ENCODE measurements around the gene SHD.
"Not testable (repeated sequence)": the region's sequence is repeated elsewhere in the genome, so short reads cannot be mapped to it uniquely, and the experiment has no call there.

The SHD gene

DNA sequence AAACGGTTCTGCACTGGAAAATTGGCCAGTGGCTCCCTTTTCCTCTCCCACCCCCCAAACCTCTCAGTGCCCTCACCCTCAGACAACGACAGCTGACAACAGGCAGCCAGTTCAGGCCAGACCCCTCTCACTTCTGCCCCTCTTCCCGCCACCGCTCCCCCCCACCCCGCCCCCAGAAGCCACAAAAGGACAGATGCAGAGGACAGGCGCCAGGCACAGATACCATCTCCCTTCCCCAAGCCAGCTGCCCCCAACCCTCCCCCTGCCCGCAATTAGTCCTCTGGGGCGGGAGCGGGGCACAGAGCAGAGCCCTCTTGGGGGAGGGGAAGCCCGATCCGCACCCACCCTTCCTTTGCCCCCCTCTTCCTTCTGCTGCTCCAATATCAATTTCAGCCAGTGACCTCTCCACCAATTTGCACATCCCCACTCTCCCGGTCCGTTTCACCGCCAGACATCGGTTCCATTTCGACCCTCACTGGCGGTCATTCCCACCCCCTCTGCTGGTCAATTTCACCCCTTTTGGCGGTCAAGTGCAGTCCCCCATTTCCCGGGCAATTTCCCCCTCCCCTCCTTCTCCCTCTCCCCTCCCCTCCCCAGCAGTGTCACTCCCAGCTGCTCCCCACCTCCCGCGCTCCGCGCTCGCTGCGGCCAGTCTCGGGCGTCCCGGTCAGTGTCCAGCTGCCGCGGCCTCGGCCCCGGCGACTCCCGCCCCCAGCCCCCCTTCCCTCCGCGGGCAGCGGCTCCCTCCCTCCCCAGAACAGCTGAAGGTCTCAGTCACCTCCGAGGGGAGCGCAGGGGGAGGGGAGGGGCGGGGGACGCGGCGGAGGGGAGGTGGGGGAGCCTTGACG lies at the start of gene SHD:
Gene SHD, plus strand, starts transcription at position 848 of the 848 bp plus-strand sequence. CDS start 798 bp downstream, outside the sequence.
- no peak for DNase-seq (ENCODE audit: low read depth)

- not testable (repeated sequence) for DNase-seq (ENCODE audit: low read depth)
These were observed 48.8 kb upstream of the SHD start for GRCh38 chr19:4230237-4230636.

GRCh38 chr19:4231521-4231920 lies 47.5 kb upstream of the SHD start:
- DNase-seq (ENCODE audit: low read depth) = not testable (repeated sequence)

DNA sequence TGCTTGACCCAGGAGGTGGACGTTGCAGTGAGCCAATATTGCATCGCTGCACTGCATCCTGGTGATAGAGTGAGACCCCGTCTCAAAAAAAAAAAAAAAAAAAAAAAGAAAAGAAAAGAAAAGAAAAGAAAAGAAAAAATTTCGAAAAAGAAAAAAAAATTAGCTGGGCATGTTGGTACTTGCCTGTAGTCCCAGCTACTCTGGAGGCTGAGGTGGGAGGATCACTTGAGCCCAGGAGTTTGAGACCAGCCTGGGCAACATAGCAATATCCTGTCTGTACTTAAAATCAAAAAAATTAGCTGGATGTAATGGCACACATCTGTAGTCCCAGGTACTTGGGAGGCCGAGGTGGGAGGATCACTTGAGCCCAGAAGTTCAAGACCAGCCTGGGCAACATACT lies 46.9 kb upstream of the SHD start:
- not testable (repeated sequence) for DNase-seq (ENCODE audit: low read depth)

- DNase-seq (ENCODE audit: low read depth) = no peak
These were observed 46.3 kb upstream of the SHD start for GRCh38 chr19:4232614-4233281.

- no peak for DNase-seq (ENCODE audit: low read depth)
These were observed 45.7 kb upstream of the SHD start for GRCh38 chr19:4233282-4233853.

DNA sequence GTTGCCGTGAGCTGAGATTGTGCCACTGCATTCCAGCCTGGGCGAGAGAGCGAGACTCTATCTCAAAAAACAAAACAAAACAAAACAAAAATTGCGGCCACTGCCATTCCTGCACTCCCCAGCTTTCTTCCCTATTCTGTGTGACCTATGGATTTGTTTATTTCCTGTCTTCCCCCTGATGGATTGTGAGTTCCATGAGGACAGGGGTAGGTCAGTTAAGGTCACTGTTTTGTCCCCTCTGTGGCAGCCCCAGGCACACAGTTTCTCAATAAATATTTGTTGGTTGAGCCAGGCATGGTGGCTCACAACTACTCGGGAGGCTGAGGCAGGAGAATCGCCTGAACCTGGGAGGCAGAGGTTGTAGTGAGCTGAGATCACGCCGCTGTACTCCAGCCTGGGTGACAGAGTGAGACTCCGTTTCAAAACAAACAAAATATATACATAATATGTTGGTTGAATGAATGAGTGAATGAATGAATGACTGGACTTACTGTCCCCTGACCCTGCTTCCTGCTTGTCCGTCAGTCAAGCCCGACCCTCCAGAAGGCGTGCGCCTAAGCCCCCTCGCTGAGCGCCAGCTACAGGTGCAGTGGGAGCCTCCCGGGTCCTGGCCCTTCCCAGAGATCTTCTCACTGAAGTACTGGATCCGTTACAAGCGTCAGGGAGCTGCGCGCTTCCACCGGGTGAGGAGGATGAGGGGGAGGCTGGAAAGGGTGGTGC lies 44.8 kb upstream of the SHD start:
- DNase-seq (ENCODE audit: low read depth) = no peak

DNA sequence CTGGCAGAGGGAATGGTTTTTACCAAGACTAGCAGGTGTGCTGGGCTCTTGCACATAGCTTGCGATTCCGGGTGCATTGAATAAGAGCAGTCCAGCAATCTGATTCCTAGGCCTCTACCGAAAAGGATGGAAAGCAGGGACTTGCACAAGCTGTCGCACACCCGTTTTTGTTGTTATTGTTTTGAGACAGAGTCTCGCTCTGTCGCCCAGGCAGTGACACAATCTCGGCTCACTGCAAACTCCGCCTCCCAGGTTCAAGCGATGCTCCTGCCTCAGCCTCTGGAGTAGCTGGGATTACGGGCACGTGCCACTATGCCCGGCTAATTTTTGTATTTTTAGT lies 44.2 kb upstream of the SHD start:
- no peak for DNase-seq (ENCODE audit: low read depth)

DNA sequence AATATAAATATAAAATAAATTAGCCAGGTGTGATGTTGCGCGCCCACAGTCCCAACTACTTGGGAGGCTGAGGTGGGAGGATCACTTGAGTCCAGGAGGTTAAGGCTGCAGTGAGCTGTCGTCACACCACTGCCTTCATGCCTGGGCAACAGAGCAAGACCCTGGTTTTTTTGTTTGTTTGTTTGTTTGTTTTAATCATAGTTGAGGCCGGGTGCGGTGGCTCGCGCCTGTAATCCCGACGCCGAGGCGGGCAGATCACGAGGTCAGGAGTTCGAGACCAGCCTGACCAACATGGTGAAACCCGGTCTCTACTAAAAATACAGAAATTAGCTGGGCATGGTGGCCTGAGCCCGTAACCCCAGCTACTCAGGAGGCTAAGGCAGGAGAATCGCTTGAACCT lies 41.6 kb upstream of the SHD start:
- not testable (repeated sequence) for DNase-seq (ENCODE audit: low read depth)

- DNase-seq (ENCODE audit: low read depth) = no peak
These were observed 40.2 kb upstream of the SHD start for GRCh38 chr19:4238831-4239230.

DNA sequence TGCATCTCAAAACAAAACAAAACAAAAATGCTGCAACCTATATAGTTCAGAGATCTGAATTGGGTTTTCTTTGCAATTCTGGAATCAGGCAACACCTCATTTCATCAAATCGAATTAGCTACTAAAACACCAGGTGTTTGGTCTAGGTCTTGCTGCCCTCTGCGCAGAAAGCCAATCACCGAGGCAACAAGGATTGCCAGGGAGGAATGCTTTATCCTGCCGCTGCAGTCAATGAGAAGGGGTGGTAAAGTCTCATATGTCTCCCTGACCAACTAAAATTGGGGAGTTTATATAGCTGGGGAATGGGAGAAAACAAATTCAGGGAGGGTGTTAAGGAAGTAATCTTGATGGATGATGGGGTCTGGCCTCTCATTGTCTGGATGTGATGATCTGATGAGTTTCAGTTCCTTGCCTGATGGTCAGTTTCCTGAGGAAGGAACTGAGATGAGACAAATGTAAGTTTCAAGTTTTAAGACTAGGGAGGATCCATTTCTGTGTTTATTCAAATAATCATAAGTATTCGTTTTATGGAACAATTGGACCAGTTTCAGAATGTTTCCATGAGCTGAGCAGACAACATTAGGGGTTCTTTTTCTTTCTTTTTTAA lies 37.1 kb upstream of the SHD start:
- DNase-seq (ENCODE audit: low read depth) = no peak

GRCh38 chr19:4245938-4246337 lies 33.1 kb upstream of the SHD start:
- not testable (repeated sequence) for DNase-seq (ENCODE audit: low read depth)

DNA sequence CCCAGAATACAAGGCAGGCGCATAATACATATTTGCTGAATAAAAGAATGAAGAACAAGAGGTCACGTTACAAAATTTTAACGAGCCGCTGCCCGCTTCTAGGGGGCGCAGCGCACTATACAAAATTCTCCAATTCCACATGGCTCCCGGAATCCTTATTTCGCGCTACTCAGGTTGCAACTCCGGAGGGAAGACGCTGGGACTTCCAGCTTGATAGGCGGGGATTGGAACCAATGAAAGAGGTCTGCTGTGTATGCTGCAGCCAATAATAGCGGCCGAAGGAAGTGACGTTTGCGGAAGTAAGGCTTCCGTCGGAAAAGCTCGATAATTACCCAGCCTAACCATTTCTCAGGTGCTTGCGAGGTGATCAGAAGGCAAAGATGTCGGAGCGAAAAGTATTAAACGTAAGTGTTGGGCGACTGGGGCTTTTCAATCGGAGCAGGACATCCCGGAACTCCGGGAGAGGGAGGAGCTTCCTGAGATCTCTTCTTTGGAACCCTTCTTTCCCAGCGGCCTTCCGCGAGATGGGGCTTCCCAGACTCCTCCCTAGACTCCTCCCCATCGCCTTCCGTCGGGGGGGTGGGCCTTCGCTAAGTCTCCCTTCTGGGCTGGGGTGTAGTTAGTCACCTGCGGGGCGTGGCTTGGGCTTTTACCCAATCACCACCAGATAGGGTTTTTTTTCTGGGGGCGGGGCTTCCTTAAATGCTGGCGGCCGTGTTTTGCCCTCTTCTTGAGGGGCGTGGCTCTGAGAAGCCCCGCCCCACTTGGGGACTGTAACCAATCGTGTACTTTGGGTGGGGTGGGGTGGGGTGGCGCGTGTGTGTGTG lies 32.1 kb upstream of the SHD start, which contains the start of gene YJU2:
Gene YJU2, plus strand, starts transcription at position 314 of the 827 bp plus-strand sequence. Its CDS starts 67 bp downstream, at position 381.
- peak; percentile 100 for DNase-seq (ENCODE audit: low read depth)

DNA sequence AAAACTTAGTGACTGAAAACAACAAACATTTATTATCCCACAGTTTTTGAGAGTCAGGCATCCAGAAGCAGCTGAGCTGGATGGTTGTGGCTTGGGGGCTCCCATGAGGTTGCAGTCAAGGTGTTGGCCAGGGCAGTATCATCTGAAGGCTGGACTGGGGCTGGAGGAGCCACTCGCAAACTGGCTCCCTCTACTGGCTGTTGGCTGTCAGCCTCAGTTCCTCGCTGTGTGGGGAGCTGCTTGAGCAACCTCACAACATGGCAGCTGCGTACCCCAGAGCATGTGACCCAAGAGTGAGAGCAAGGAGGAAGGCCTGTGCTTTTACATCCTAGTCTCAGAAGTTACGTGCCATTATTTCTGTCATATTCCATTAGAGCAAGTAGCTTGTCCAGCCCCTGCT lies 22.5 kb upstream of the SHD start:
- DNase-seq (ENCODE audit: low read depth) = no peak

DNA sequence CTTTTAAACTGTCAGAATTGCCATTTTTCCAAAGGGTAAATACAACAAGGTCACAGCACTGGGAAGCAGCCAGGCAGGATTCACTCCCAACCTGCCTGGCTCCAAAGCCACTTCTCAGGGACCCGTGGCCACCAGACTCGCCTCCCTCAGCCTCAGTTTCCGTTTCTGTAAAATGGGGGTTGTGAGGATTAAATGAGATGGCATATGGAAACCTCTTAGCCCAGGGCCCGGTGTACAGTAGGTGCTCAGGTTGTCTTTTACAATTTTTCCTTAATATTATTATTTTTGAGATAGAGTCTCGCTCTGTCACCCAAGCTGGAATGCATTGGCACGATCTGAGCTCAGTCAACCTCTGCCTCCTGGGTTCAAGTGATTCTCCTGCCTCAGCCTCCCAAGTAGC lies 22.0 kb upstream of the SHD start:
- DNase-seq (ENCODE audit: low read depth) = no peak

- DNase-seq (ENCODE audit: low read depth) = no peak
These were observed 20.9 kb upstream of the SHD start for GRCh38 chr19:4258181-4258580.

GRCh38 chr19:4260613-4261191 lies 18.4 kb upstream of the SHD start:
- no peak for DNase-seq (ENCODE audit: low read depth)

DNA sequence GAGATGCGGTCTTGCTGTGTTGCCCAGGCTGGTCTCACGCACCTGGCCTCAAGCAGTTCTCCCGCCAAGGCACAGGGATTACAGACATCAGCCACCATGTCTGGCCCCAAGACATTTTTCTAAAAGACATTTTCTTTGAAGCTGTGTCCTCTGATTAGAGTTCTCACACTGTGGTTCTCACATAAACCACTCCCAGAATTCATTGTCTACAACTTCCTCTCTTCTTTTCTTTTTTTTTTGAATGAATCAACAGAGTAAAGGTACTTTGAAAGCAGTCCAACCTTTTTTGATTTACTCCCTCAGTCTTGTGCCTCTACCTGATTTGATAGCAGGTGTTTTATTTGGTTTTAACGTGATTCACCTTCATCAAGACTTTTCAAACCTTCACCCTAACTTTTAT lies 14.3 kb upstream of the SHD start:
- DNase-seq (ENCODE audit: low read depth) = no peak

DNA sequence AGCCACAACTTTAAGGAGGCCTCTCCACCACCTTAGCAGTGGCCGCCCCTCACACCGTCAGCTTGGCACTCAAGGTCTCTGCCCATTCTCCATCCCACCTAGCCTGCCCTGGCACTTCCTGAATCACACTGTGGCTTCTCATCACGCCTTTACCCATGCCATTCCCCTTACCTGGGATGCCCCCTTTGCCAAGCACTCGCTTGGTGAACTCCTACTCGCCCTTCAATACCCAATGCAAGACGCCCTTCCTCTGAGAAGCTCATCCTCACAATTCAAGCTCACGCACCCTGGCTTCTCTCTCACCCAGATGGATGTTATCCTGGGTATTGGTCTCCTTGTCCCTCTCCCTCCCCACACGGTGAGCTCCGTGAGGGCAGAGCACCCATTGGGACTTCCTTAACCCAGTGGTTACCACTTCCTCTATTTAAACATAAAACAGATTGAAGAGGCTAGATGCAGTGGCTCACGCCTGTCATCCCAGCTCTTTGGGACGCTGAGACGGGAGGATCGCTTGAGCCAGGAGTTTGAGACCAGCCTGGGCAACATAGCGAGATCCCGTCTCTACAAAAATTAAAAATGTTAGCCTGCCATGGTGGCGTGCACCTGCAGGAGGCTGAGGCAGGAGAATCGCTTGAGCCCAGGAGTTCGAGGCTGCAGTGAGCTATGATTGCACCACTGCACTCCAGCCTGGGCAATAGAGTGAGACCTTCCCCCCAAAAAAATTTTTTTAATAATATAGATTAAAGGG lies 12.6 kb upstream of the SHD start:
- no peak for DNase-seq (ENCODE audit: low read depth)

Measured in HS-5 (cell line).